HG03097 (cell line): ENCODE measurements around the gene PTPRO.
"Not testable (repeated sequence)": the region's sequence is repeated elsewhere in the genome, so short reads cannot be mapped to it uniquely, and the experiment has no call there.

Experiments
- ATAC-seq: cut with Tn5 transposase; IDR thresholded peaks from one replicate; pipeline ENCODE4 v1.9.1; 2021; ENCODE audit not compliant: unreplicated experiment, low FRiP score

PTPRO gene

GRCh38 chr12:15597125-15597830, 275.0 kb downstream of the PTPRO start:
- ATAC-seq = no peak

DNA sequence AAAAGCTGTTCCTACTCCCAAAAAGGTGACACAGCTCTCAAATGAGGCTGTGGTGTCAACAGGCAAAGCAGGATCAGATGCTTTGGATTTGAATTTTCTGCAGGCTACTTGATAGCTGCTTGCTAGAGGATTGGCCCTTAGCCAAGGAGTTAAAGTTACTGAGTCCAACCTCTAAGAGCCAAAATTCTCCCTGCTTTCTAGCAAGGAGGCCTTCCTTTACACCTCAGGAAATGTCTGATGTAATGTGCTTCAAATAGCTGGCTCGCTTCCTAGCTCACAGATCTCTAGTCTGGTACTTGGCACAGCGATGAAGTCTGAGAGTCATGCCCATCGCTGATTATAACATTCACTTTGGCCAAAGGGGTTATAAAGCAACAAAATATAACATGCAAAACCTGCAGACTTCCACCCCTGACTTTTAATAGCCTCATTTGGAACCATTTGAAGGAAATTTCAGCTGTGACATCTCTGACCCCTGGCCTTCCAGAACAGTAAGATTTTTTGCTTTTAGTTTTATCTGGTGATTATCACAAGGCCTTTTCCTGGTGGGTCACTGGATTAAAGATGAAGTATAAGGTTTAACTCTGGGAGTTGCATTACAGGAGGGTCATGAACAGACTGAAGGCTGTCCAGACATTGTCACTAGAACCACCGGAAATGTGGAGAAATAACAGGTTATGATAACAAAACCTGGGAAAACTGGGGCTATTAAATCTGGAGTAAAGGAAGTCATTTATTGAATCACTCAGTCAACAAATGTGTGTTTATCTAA, 277.1 kb downstream of the PTPRO start:
- ATAC-seq = no peak

DNA sequence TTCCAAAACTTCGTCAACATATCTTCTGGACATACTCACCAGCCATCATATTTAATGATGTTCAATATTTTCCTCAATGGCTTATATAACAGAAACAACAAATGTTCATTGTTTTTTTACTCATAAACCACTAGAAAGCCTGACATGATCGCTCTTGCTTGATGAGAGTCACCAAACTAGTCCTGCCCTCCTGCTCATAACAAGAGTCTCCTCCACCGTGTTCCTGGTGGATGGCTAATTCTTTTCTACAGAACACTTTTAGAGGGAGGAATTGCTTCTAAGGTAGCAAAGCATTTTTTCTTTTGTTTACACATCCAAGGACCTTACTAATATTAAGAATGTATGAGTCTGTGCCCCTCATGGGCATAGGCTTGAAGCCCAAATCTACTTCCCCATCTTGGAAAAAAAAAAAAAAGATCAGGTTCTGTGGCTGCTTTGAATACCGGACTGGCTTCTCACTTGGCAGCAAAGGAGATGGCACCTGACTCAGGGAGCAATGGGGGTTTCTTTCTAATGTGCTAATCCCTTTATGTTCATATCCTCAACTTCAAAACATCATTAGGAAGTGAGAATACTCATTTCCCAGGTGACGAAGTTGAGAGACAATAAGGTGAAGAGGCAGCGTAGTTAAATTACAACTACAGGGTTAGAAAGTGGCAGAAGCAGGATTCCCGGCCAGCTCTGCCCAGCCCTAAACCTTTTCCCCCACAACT, 278.1 kb downstream of the PTPRO start:
- ATAC-seq = no peak

DNA sequence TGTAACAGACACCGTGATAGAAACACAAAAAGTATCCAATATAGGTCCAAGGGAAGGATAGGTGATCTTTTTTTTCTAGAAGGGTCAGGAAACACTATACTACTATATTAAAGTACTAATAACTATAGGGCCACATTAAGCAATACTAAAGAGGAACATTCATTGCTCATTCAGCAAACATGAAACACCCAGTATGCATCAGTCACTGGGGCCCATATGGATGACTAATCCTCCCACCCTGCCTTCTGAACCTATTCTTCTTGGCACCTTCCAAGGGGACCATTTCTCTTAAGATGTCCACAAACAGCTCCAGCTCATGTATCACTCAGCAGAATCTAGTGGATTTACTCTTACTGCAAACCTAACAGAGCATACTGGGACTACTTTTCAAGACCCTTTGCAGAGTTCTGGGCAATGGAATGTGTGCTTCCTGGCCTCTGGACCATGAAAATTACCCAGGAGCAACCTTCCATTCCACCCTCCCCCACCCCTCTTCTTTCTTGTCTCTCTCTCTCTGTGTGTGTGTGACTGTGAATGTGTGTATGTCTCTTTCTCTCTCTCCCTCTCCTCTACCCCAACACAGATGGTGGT, 279.0 kb downstream of the PTPRO start:
- no peak for ATAC-seq

- ATAC-seq = no peak
These were observed 279.9 kb downstream of the PTPRO start for GRCh38 chr12:15602051-15602672.

DNA sequence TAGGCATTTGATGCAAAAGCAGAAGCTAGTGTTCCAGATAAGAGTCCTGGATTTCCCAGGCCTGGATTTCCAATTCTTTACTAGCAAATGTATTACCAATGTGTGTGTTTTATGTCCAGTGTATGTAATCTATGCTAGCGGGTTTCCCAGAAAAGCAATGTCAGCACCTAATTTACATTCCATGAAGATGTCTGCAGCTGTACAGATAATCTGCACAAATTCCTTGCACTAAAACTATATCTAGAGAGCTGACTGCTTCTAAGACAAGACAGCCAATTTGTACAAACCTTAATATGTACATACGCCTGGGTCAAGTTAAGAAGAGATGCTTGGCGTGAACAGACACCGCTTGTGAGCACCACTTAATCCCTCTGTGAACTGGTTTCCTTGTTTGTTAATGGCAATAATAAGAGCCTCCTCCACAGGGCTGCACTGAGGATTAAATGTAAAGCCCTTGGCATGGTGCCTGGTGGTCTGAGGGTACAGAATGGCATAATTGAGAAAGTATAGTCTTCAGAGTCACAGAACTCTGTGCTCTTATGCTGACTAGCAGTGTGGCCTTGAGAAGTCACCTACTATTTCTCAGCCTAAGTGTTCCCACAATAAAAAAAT, 281.3 kb downstream of the PTPRO start:
- ATAC-seq = no peak

DNA sequence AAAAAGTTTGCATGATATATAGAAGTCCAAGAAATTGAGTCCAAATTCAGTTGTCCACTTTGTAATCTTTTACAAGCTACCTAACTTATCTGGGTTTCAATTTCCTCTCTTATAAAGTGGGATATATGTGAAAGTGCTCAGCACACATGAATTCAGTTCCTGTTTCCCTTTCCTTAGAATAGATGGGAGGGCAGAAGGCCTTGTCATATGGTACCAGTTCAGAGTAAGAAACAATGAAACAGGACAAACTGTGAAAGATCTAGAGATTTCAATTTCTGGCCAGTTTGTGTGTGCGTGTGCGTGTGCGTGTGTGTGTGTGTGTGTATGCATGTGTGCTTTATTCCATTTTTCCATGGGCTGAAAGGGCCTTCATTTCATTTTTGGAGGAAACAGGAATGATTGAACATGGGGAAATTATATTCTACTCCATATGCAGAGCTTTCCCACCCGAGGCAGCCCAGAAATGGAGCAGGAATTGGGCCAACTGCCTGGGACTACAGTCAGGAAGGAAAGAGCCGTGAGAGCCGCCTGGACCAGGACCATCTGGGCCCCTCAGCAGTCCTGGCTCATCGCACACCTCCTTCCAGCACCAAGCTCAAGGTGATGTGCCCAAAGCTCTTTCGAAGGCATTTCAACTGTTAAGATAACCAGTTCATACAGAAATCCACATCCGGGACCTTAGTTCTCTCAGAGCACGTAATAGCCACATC, 283.7 kb downstream of the PTPRO start:
- ATAC-seq = no peak

GRCh38 chr12:15608406-15608805, 286.1 kb downstream of the PTPRO start:
- ATAC-seq = no peak

GRCh38 chr12:15608941-15609340, 286.6 kb downstream of the PTPRO start:
- no peak for ATAC-seq

GRCh38 chr12:15613981-15614380, 291.7 kb downstream of the PTPRO start:
- no peak for ATAC-seq

DNA sequence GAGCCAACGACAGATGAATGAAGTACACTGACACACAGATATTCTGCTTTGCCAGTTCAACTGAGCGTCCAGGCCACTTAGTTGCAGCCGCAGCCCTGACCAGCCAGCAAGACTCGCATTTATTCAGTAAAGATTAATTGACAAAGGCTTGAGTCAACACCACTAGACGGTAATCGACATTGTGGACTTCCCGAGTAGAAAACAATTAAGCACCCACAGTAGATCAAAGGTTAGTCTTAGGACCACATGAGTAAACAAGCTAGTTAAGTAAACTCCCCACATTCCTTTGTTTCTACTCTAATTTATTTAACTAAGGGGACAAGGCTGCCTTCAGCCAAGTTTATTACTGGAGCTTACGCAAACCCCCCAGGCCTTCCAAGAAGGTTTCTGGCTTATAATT, 294.2 kb downstream of the PTPRO start:
- ATAC-seq = not testable (repeated sequence)

DNA sequence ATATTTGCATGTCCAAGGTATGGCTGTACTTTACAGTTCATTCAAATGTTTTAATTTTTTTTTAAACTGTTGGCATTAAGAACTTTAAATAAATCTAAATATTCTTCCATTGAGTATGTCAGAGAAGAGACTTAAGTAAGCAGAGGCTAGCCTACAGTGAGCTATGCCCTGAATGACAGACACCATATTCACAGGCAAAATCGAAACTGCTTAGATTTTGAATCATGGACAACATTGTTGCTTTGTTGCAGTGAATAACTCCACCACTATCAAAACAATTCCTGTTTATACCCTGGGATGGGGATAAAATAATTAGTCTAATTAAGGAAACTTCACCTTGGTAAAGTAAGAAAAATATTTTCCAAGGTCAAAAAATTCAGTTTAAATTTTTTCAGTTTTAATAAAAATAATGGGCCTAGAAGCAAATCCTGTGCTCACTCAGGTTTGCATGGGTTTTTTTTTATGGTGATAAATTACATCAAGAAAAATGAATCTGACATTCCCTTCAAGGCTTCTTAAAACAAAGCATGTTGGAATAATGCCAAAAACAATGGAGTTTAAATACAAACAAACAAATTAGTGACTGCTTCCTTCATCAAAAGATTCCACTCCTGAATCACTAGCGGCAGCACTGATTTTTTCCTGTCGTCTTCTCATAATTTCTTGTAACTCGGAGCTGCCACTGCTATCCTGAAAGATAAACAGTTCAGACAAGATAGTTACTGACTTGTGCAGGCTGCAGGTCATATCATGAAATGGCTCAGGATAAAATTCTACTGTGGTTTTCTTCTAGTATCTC, 298.6 kb downstream of the PTPRO start:
- no peak for ATAC-seq

DNA sequence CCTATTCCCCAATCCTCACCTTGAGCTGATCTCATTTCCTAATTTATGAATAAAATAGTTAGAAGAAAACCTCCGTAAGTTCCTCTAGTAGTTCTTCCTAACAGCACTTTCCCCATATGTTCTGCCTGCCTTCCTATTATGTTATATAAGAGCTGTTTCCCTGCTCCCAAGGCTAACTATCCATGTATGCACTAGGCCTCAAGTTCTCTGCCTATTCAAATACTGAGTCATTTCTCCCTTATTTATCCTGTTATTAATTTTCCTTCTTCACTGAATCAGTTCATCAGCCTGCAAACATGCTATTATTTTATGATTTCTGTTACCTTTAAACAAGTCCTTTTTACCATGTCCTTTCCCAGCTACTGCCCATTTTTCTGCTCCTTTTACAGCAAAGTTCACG, 302.8 kb downstream of the PTPRO start:
- no peak for ATAC-seq

DNA sequence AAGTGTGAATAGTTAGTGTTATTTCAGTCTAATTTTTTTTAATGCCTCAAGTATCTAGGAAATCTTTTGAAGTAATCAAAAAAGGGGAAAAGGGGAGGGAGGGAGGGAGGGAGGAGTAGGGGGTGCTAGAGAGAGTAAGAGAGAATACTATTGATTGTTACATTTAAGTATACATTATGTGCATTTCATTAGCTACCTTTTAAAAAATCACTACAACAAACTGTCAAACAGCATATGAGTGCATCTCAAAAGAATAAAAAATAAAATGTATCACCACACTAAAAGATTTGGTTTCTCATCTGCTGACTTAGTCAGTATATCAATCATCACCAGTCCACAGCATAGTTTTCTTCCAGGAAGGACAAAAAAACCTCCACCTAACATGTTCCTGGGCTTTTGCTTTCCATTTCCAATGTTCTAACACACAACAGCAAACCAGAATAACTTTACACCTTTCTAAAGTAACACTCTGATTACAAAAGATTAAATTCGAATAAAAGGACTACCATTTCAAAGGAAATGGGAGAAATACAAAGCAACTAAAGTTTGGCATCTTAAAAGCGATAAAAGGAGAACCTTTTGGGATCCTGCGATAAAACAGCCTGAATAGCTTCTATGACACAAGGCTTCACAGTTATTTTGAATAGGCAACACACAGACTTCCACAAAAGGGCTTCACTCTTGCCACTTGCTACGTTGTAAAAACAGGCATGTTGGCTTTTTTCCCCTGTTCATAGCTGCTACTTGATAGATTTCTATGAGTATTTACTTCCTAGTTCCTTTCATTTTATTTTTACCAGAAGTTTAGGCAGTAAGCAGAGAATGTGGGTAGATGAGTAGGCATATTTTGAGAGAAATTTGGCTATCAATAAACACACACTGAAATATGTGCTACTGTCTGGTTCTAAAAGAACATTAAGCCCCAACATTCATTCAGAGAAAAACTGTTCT, 306.0 kb downstream of the PTPRO start:
- ATAC-seq = no peak

DNA sequence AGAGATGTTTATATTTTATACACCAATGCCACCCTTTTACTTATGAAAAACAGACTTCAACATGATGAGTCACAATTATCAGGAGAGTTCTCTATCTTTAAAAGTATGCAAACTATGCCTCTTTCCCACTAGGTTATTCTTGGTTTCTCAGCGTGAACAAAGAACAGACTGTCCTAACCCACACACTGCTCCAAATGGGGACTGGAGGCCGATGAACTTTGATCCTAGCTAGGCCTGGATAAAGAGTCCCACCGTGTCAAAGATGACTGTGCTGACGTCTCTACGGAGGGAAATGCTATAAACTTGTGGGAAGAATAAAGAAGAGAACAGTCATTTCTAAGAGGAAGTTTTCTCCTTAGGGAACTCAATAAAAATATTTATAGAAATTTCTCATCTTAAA, 306.8 kb downstream of the PTPRO start:
- ATAC-seq = no peak

- no peak for ATAC-seq
These were observed 307.5 kb downstream of the PTPRO start for GRCh38 chr12:15629761-15630160.

- no peak for ATAC-seq
These were observed 308.9 kb downstream of the PTPRO start for GRCh38 chr12:15631007-15631715.
